H1 (cell line): ENCODE data around the gene GARIN3.

Experiments
- BCL11A ChIP-seq, 2 experiments: IDR thresholded peaks; one replicate each; pipeline ENCODE4 v1.6.1; 2011; ENCODE audit warnings: low read depth in 2 of 2, low read length in 2 of 2, mild to moderate bottlenecking in 2 of 2
- POLR2A ChIP-seq, 2 experiments: IDR thresholded peaks; 1 replicate in 1 of 2; 2 replicates in 1 of 2; pipeline ENCODE4 v1.6.1; 2011; ENCODE audit warnings: low read depth in 2 of 2, low read length in 2 of 2, mild to moderate bottlenecking in 2 of 2; ENCODE audit errors: control extremely low read depth in 1 of 2
- RAD21 ChIP-seq, 2 experiments: IDR thresholded peaks in 1 of 2; conservative IDR thresholded peaks in 1 of 2; 2 replicates each; pipeline ENCODE4 v1.6.1; 2011; ENCODE audit warnings: low read depth in 2 of 2, low read length in 2 of 2, improper control_type of control experiment in 1 of 2, inconsistent platforms in 1 of 2, mild to moderate bottlenecking in 1 of 2, moderate library complexity in 1 of 2
- RFX5 ChIP-seq: IDR thresholded peaks from 2 replicates; pipeline ENCODE4 v1.6.1; 2011; ENCODE audit warnings: low read depth, low read length, improper control_type of control experiment, borderline replicate concordance
- ZNF274 ChIP-seq: IDR thresholded peaks from 2 replicates; pipeline ENCODE4 v1.7.0; 2012; ENCODE audit warnings: low read length, borderline replicate concordance; ENCODE audit errors: extremely low read depth

- TF ChIP-seq RAD21 (IDR thresholded peaks at IDR 0.05 in 1 of 2, conservative IDR thresholded peaks at IDR 0.05 in 1 of 2; ENCODE audit: low read depth in 2 of 2, low read length in 2 of 2) = no peak
- no peak for TF ChIP-seq ZNF274
- TF ChIP-seq BCL11A (IDR thresholded peaks at IDR 0.05; ENCODE audit: low read depth in 2 of 2, low read length in 2 of 2) = no peak
- TF ChIP-seq RFX5 = no peak
- TF ChIP-seq POLR2A (IDR thresholded peaks at IDR 0.05; ENCODE audit: control extremely low read depth in 1 of 2, low read depth in 2 of 2, low read length in 2 of 2) = no peak
Observed at GRCh38 chr5:157167214-157167621, 1.2 kb upstream of the GARIN3 start.
